ENCODE measurements around the gene ST6GALNAC2.

- TF ChIP-seq TCF7L2 (IDR thresholded peaks at IDR 0.05; ENCODE audit: low read depth, low read length): no peak
- TF ChIP-seq CTCF (IDR thresholded peaks at IDR 0.05): no peak
- no peak for TF ChIP-seq POLR2AphosphoS5 (IDR thresholded peaks at IDR 0.05; ENCODE audit: low read depth, low read length)
Measured at GRCh38 chr17:76532072-76532651, 53.5 kb downstream of the ST6GALNAC2 start.

Measured in Panc1 (cell line).